Gastrocnemius medialis (tissue), 4 donors: ENCODE measurements around the gene FBXW9.

ENCODE experiments used
- CTCF ChIP-seq, 5 experiments: fragments of 450-650 bp in 3 of 5; fragments of 200-600 bp in 2 of 5; sonication (generic) in 2 of 5; IDR thresholded peaks in 4 of 5; conservative IDR thresholded peaks in 1 of 5; 1 replicate in 4 of 5; 2 replicates in 1 of 5; pipeline ENCODE4 v1.5.1; 2016 to 2019; ENCODE audit warnings: antibody characterized with exemption in 5 of 5, mild to moderate bottlenecking in 3 of 5, moderate library complexity in 3 of 5
- POLR2A ChIP-seq, 2 donors: fragments of 450-650 bp; IDR thresholded peaks; one replicate each; pipeline ENCODE4 v1.6.1; 2017; ENCODE audit warnings: antibody characterized with exemption in 2 of 2, mild to moderate bottlenecking in 2 of 2, moderate library complexity in 2 of 2

- no peak for TF ChIP-seq CTCF (IDR thresholded peaks at IDR 0.05 in 4 of 5, conservative IDR thresholded peaks at IDR 0.05 in 1 of 5)
- no peak for TF ChIP-seq POLR2A (IDR thresholded peaks at IDR 0.05)
These were observed 5.3 kb upstream of the FBXW9 start for GRCh38 chr19:12701596-12702282.
